DOHH2 (cell line): ENCODE results near the gene ATP4A.

Experiments
- EZH2phosphoT487 ChIP-seq: fragments of 200-600 bp; sonication (generic); IDR thresholded peaks from 2 replicates; pipeline ENCODE4 v1.6.1; 2017; ENCODE audit warnings: borderline replicate concordance, mild to moderate bottlenecking, antibody characterized with exemption, low read length, moderate library complexity, mixed read lengths
- TF ChIP-seq, protein P1 (sequence below): fragments of 200-600 bp; sonication (generic); IDR thresholded peaks from one replicate; pipeline ENCODE4 v1.5.1; 2014; ENCODE audit warnings: antibody characterized with exemption, mild to moderate bottlenecking, low read depth, low read length; ENCODE audit not compliant: poor library complexity, severe bottlenecking

DNA sequence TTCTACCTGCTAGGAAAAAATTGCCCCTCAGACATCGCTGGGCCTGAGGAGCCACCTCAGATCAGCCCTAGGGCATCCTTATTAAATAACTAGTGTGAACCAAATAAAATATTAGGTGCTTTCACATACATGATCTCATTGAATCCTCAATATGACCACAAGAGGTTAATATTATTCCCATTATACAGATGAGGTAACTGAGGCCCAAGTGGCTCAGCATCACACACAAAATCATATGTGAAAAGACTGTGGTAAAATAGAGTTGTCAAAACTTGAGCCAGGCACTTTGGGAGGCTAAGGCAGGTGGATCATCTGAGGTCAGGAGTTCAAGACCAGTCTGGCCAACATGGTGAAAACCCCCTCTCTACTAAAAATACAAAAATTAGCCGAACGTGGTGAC lies 47.1 kb downstream of the ATP4A start:
- TF ChIP-seq, protein P1, sequence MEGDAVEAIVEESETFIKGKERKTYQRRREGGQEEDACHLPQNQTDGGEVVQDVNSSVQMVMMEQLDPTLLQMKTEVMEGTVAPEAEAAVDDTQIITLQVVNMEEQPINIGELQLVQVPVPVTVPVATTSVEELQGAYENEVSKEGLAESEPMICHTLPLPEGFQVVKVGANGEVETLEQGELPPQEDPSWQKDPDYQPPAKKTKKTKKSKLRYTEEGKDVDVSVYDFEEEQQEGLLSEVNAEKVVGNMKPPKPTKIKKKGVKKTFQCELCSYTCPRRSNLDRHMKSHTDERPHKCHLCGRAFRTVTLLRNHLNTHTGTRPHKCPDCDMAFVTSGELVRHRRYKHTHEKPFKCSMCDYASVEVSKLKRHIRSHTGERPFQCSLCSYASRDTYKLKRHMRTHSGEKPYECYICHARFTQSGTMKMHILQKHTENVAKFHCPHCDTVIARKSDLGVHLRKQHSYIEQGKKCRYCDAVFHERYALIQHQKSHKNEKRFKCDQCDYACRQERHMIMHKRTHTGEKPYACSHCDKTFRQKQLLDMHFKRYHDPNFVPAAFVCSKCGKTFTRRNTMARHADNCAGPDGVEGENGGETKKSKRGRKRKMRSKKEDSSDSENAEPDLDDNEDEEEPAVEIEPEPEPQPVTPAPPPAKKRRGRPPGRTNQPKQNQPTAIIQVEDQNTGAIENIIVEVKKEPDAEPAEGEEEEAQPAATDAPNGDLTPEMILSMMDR: no peak
- TF ChIP-seq EZH2phosphoT487: no peak
